ENCODE measurements around the gene EIF3D. TPM values are rescaled to one million over a fixed set of nuclear protein-coding genes. Genes with fewer than 3 reads are reported as not detected.
A peak's percentile ranks its signal among the peaks of the same experiment; 100 is the strongest.

EIF3D gene
- total RNA-seq, 2 experiments from 2014 or later = 370 to 380 TPM

DNA sequence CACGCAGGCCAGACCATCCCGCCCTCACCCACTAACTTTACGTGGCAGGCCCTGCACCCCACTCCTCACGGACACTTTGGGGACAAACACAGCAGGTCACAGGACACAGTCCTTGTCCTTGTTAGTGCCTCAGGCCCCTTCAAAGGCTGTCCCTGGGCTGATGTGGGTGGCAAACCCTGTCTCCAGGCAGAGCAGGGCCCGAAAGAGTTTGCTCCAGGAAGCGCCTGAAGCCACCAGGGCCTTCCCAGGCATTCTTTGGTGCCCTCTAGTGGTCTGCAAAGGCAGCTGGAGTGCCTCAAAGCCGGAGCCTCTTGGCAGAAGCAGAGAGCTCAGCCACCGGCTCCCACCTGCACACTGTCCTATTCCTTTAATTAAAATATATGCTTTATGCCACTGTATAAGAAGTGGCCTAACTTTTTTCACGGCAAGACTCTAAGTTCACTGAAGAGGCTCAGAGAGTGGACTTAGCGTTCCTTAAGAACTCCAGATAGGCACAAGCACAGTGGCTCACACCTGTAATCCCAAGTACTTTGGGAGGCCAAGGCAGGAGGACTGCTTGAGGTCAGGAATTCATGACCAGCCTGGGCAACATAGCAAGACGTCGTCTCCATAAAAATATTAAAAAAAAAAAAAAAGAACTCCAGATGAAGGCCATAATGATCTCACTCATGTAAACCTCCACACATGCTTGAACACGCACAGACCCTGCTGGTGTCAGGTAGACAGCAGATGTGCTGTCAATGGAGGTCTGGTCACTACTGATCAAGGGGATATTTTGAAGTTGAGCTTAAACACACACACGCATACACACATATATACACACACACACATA is 58.6 kb downstream of the EIF3D start:
- no peaks in the 10 kb centered on the region for H3K27me3 Mint-ChIP-seq
- H3K4me3 Mint-ChIP-seq = no peak overlapping the region
- peak overlapping the region; percentile 42 for H3K27ac Mint-ChIP-seq
- peaks cover 24% of the 10 kb centered on the region for H3K4me1 Mint-ChIP-seq
- no peaks in the 10 kb centered on the region for H3K9me3 Mint-ChIP-seq
- peak; percentile 78 for DNase-seq
- H3K36me3 Mint-ChIP-seq = peaks cover 5% of the 10 kb centered on the region

- Mint-ChIP-seq H3K36me3 (peaks cover 3% of the 10 kb centered on the region), H3K4me1 (peaks cover 24% of the 10 kb centered on the region), H3K4me3 (no peak overlapping the region), H3K27ac (no peak overlapping the region), H3K27me3 (no peaks in the 10 kb centered on the region), H3K9me3 (no peaks in the 10 kb centered on the region)
- DNase-seq = no peak
These were observed 59.8 kb downstream of the EIF3D start for GRCh38 chr22:36469094-36469710.

DNA sequence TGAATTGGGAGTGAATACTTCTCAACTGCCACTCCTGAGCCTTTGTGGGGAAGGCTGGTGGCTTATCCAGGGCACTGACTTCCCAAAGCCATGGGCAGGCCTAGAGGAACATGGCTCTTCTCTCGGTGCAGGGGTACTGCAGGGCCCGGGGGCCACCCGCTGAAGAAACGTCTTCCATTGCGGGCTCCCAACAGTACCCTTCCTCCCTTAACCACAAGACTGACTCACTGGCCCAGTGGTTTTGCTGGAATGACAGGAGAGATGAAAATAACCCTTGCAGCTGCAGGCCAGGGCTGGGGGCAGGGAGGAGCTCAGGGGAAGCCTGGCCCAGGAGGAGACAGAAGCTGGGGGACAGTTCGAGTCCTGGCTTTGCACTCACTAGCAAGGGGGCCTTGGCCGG is 61.0 kb downstream of the EIF3D start:
- Mint-ChIP-seq H3K9me3 (no peaks in the 10 kb centered on the region), H3K4me3 (no peak overlapping the region), H3K36me3 (peaks cover 2% of the 10 kb centered on the region), H3K27me3 (no peaks in the 10 kb centered on the region), H3K27ac (peak overlapping the region; percentile 78), H3K4me1 (peaks cover 24% of the 10 kb centered on the region)
- peak; percentile 17 for DNase-seq

GRCh38 chr22:36467042-36467810 is 61.7 kb downstream of the EIF3D start:
- H3K27me3 Mint-ChIP-seq = no peaks in the 10 kb centered on the region
- no peak for DNase-seq

DNA sequence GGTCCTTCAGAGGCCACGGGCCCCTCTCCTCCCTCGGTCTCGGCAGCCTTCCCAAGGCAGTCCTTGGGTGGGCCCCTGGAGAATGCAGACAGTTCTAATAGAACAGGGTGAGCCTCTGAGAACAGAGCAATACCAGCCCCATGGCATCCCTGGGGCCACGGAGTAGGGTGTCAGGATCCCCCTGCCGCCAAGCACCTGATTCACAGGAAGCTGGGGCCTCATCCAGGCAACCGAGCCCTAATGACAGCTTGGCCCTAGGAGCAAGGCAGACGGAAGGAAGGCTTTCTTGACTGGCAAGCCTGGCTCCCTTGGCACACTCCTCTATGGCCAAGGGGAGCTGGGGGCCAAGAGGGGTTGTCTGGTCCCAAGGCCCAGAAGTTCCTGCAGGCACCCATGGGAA is 62.7 kb downstream of the EIF3D start:
- Mint-ChIP-seq H3K27me3 (no peaks in the 10 kb centered on the region), H3K4me1 (peaks cover 24% of the 10 kb centered on the region), H3K9me3 (no peaks in the 10 kb centered on the region), H3K36me3 (no peaks in the 10 kb centered on the region), H3K4me3 (no peak overlapping the region), H3K27ac (peak overlapping the region; percentile 42)
- DNase-seq = no peak

More at GRCh38 chr22:36467042-36467810, 61.7 kb downstream of the EIF3D start:
- H3K27ac Mint-ChIP-seq = peak overlapping the region; percentile 78
- peaks cover 2% of the 10 kb centered on the region for H3K36me3 Mint-ChIP-seq
- no peak overlapping the region for H3K4me3 Mint-ChIP-seq
- peaks cover 24% of the 10 kb centered on the region for H3K4me1 Mint-ChIP-seq
- no peaks in the 10 kb centered on the region for H3K9me3 Mint-ChIP-seq

DNA sequence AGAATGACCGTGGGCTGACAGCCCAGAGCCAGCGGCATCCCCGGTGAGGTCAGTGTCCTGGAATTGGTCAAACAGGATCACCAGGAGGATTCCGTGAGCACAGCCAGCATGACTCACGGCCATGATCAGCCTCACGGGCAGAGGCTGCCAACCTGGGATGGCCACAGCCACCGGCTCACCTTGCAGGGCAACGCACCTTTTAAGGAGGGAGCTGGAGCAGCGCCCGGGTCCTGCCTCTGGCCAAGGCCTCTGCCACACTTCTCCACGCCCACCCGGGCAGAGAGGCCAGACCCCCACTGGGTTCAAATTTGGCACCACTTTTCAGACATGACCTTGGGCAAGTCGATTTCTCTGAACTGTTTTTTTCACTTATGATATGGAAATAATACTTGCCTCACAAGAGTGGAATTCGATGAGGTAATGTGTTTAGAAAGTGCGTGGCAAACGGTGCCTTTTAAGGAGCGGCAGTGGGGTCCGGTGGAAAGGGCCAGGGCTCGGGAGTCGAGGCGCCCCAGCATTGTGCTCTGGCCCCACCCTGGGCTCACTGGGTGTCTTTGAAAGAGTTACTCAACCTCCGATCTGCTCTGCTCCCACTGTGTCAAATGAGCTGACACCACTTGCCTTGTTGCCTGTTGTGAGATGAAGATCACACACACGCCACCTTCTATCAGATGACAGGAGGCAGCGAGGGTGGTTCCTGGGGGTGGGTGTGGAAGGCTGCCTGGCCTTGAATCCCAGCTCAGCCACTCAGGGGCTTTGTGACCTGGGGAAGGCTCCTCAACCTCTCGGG is 63.5 kb downstream of the EIF3D start:
- no peak overlapping the region for H3K4me3 Mint-ChIP-seq
- no peaks in the 10 kb centered on the region for H3K27me3 Mint-ChIP-seq
- H3K4me1 Mint-ChIP-seq = peaks cover 21% of the 10 kb centered on the region
- H3K27ac Mint-ChIP-seq = no peak overlapping the region
- no peaks in the 10 kb centered on the region for H3K9me3 Mint-ChIP-seq
- no peaks in the 10 kb centered on the region for H3K36me3 Mint-ChIP-seq
- DNase-seq = no peak

DNA sequence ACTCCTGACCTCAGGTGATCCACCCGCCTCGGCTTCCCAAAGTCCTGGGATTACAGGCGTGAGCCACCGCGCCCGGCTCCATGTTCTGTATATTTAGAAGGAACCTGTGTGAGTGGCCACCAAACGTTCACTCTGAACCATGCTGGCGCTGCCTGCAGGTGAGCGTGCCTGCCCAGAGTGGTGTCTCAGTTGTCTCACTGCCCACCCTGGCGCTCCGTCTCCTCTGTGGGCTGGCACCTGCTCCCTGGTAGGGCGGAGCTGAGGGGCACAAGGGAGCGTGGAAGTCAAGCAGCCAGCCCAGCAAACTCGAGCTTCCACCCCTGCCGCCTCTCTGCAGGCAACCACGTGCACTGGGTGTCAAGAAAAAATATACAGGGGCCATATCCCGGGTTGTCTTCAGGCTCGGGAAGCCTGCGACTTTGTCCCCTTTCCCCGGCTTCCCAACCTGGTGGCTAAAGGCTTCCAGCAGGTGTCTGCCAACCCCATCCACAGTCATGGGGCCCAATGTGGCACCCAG is 64.2 kb downstream of the EIF3D start:
- H3K9me3 Mint-ChIP-seq = no peaks in the 10 kb centered on the region
- no peaks in the 10 kb centered on the region for H3K27me3 Mint-ChIP-seq
- DNase-seq = no peak
- H3K36me3 Mint-ChIP-seq = no peaks in the 10 kb centered on the region
- H3K27ac Mint-ChIP-seq = no peak overlapping the region
- H3K4me1 Mint-ChIP-seq = peaks cover 16% of the 10 kb centered on the region
- H3K4me3 Mint-ChIP-seq = no peak overlapping the region

DNA sequence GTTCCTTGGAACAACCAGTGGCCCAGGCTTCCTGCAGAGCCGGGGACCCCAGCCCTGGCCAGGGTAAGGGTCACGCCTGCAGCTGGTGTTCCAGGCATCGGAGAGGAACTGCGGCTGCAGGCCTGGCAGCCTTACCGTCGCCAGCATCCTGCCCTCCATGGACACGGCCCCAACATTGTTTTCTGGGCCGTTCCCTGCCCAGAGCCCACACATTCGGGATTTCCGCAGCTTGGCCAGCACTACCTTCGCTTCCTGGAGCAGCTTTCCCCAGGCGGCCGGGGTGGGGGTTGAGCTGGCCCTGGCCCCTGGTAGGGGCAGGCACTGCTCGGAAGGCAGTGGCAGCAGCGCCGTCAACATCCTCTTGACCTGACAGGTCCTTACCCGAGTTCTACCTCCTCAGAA is 65.2 kb downstream of the EIF3D start:
- DNase-seq = no peak
- Mint-ChIP-seq H3K27me3 (no peaks in the 10 kb centered on the region), H3K27ac (no peak overlapping the region), H3K36me3 (no peaks in the 10 kb centered on the region), H3K9me3 (no peaks in the 10 kb centered on the region), H3K4me1 (peaks cover 16% of the 10 kb centered on the region), H3K4me3 (no peak overlapping the region)

DNA sequence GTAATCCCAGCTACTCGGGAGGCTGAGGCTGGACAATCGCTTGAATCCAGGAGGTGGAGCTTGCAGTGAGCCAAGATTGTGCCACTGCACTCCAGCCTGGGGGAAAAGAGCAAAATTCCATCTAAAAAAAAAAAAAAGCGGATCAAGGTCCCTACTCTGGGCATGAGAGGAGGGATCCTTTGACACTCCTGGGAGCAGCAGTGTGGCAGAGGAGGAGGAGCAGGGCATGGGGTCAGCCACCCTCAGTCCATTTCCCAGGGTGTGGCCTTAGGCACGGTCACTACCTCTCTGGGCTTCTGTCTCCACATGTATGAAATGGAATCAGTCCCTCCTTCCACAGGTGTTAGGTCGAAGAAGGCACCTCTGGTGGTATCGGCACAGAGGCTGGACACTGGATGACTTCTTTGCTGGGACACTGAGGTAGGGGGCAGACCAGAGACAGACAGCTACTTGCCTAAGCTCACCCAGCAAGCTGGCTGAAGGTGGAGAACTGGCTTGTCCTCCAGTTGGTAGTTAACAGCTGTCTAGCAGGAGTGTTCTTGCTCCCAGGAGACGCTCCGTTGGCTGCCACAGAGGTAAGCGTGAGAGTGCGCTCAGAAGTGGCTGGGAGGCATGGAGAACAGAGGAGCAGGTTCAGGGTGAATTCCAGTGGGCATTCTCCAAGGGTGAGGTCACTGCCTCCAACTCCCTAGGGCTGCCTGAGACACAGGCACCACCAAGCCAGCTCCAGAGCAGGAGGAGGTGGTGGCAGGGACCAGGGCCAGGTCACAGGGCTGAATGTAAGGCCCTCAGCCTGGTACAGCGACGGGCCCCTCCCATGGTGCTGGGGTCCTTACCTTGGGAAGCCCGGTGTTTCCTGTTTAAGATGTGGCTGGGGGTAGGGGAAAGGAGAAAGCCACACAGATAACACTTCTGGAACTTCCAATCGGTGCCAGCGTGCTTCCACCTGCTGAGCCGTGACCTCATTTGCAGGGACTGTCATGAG is 67.0 kb downstream of the EIF3D start:
- Mint-ChIP-seq H3K36me3 (no peaks in the 10 kb centered on the region), H3K9me3 (no peaks in the 10 kb centered on the region), H3K4me3 (no peak overlapping the region), H3K27ac (no peak overlapping the region), H3K4me1 (peaks cover 3% of the 10 kb centered on the region), H3K27me3 (no peaks in the 10 kb centered on the region)
- DNase-seq = no peak

Other genes with a start within 250 kb of the EIF3D start
- gene MYH9, start 141.2 kb downstream of the EIF3D start, total RNA-seq = 100 to 1,000 TPM; 551 to 554 TPM
- gene TXN2, start 47.5 kb downstream of the EIF3D start, total RNA-seq = 100 to 1,000 TPM; 112 to 113 TPM
- gene FOXRED2, start 22.1 kb downstream of the EIF3D start, total RNA-seq = 10 to 100 TPM; 26.0 to 28.4 TPM
- not detected for gene CACNG2, start 174.6 kb upstream of the EIF3D start, total RNA-seq
- 10 to 100 TPM; 17.3 to 18.2 TPM for gene IFT27, start 247.0 kb upstream of the EIF3D start, total RNA-seq